Panc1 (cell line): ENCODE measurements around the gene MTOR. TPM values are rescaled to one million over a fixed set of nuclear protein-coding genes. Genes with fewer than 3 reads are reported as not detected.

Experiments used
- ATAC-seq: fragments of 200-7000 bp; cut with Tn5 transposase; 2 replicates; pipeline ENCODE4 v1.9.1; 2020; ENCODE audit warnings: mild to moderate bottlenecking, moderate library complexity
- BruUV-seq: library from RNA; stranded (reverse); fragments of 400-500 nt; replicated peaks from 2 replicates; lab custom pipeline; 2021; lab: Mats Ljungman, UMichigan
- CTCF ChIA-PET: fragments of 300-600 bp; sonication (Branson Sonifier 250); formaldehyde crosslinking; loops from one replicate; lab custom pipeline; 2022; ENCODE audit warnings: antibody characterized with exemption; lab: Charles Lee
- POLR2A ChIA-PET: fragments of 300-600 bp; sonication (Branson Sonifier 250); formaldehyde crosslinking; loops from one replicate; lab custom pipeline; 2022; ENCODE audit warnings: antibody characterized with exemption; lab: Charles Lee
- DNase-seq: peaks from one replicate; pipeline ENCODE4 v3.0.0-alpha.2; 2010; ENCODE audit warnings: low read depth, low spot score
- H3K27ac ChIP-seq: 2 replicates; pipeline ENCODE4 v1.5.1; 2011; ENCODE audit warnings: mild to moderate bottlenecking, low read length, inconsistent platforms
- H3K27me3 ChIP-seq: fragments of 200-500 bp; sonication (Bioruptor generic); 2 replicates; pipeline ENCODE4 v1.6.0; 2014; ENCODE audit warnings: low read length, inconsistent platforms; ENCODE audit not compliant: control insufficient read depth, insufficient read depth
- H3K36me3 ChIP-seq: fragments of 200-500 bp; sonication (Bioruptor generic); 2 replicates; pipeline ENCODE4 v1.5.1; 2014; ENCODE audit warnings: inconsistent platforms, mild to moderate bottlenecking, low read length, moderate library complexity; ENCODE audit not compliant: control insufficient read depth, insufficient read depth
- H3K4me1 ChIP-seq: 2 replicates; pipeline ENCODE4 v1.5.1; 2011; ENCODE audit warnings: inconsistent platforms, mild to moderate bottlenecking, low read length, moderate library complexity; ENCODE audit not compliant: control insufficient read depth, insufficient read depth
- H3K4me3 ChIP-seq, 2 experiments: 2 replicates each; pipeline ENCODE4 v1.5.1; 2011 to 2012; ENCODE audit warnings: low read depth in 2 of 2, low read length in 2 of 2, mild to moderate bottlenecking in 2 of 2, inconsistent platforms in 1 of 2, moderate library complexity in 1 of 2
- H3K9me3 ChIP-seq: fragments of 200-500 bp; sonication (Bioruptor generic); 2 replicates; pipeline ENCODE4 v1.5.1; 2014; ENCODE audit warnings: low read depth, mild to moderate bottlenecking, inconsistent platforms, low read length, moderate library complexity; ENCODE audit not compliant: control insufficient read depth, insufficient read depth
- CTCF ChIP-seq: fragments of 450-650 bp; IDR thresholded peaks from 2 replicates; pipeline ENCODE4 v1.5.1; 2017; ENCODE audit warnings: mild to moderate bottlenecking
- POLR2AphosphoS5 ChIP-seq: IDR thresholded peaks from 2 replicates; pipeline ENCODE4 v1.6.1; 2012; ENCODE audit warnings: mild to moderate bottlenecking, low read depth, low read length, moderate library complexity
- REST ChIP-seq, 2 experiments: IDR thresholded peaks; 2 replicates each; pipeline ENCODE4 v1.6.1; 2011 to 2012; ENCODE audit warnings: low read depth in 2 of 2, control low read depth in 1 of 2, low read length in 1 of 2, mild to moderate bottlenecking in 1 of 2, moderate library complexity in 1 of 2; ENCODE audit not compliant: insufficient read depth in 1 of 2
- SIN3A ChIP-seq: IDR thresholded peaks from 2 replicates; pipeline ENCODE4 v1.6.1; 2012; ENCODE audit warnings: low read depth, mild to moderate bottlenecking, low read length, moderate library complexity, borderline replicate concordance; ENCODE audit not compliant: insufficient read depth
- TCF7L2 ChIP-seq: IDR thresholded peaks from 2 replicates; pipeline ENCODE4 v1.6.1; 2011; ENCODE audit warnings: mild to moderate bottlenecking, low read depth, low read length, inconsistent platforms
- in situ Hi-C: cut with HindIII; loops from 2 replicates; pipeline ENCODE4 v1.10.0; 2016; ENCODE audit warnings: low sequenced_read_pairs, low pct_unique_long_range_greater_than_20kb
- intact Hi-C: fragments of 100-400 bp; cut with micrococcal nuclease; formaldehyde crosslinking; loops from one replicate; pipeline ENCODE4 v1.10.0; 2022; ENCODE audit not compliant: unreplicated experiment
- total RNA-seq: library from RNA; stranded (reverse); gene quantifications from one replicate; pipeline ENCODE4 v1.2.1, GENCODE V29; 2021; ENCODE audit not compliant: unreplicated experiment

MTOR gene
- total RNA-seq, 1 experiment from 2014 or later: 71.2 TPM

- no peak overlapping the region for H3K4me3 ChIP-seq
- ATAC-seq: no peak
- H3K27ac ChIP-seq: peak overlapping the region; percentile 2; the same call in 1 of the 2 replicates
- H3K27me3 ChIP-seq: no peaks in the 10 kb centered on the region
- BruUV-seq: no TSS peak
- intact Hi-C loops: no loop called here
- CTCF ChIA-PET: no interaction called here
- TF ChIP-seq CTCF (no peak), REST (IDR thresholded peaks at IDR 0.05; ENCODE audit: insufficient read depth in 1 of 2, low read depth in 2 of 2, low read length in 1 of 2) (no peak), POLR2AphosphoS5 (no peak), SIN3A (no peak), TCF7L2 (no peak)
- DNase-seq: no peak
- H3K9me3 ChIP-seq: no peaks in the 10 kb centered on the region
- in situ Hi-C loops: no loop called here
- 0 out of 2 replicates have a peak, but pooled peaks cover 2% of the 10 kb centered on the region for H3K36me3 ChIP-seq
- POLR2A ChIA-PET: no interaction called here
- H3K4me1 ChIP-seq: no peaks in the 10 kb centered on the region
Measured at GRCh38 chr1:11187931-11188330, 74.4 kb downstream of the MTOR start.

- DNase-seq: no peak
- Histone ChIP-seq H3K4me1 (peaks cover 2% of the 10 kb centered on the region; the same call in 1 of the 2 replicates), H3K9me3 (no peaks in the 10 kb centered on the region), H3K4me3 (no peak overlapping the region), H3K36me3 (0 out of 2 replicates have a peak, but pooled peaks cover 2% of the 10 kb centered on the region), H3K27me3 (no peaks in the 10 kb centered on the region), H3K27ac (peak overlapping the region; percentile 0; the same call in 1 of the 2 replicates)
- POLR2A ChIA-PET: no interaction called here
- TF ChIP-seq POLR2AphosphoS5: no peak
- TF ChIP-seq SIN3A: no peak
- TF ChIP-seq TCF7L2: no peak
- TF ChIP-seq CTCF: no peak
- no peak for TF ChIP-seq REST (IDR thresholded peaks at IDR 0.05; ENCODE audit: insufficient read depth in 1 of 2, low read depth in 2 of 2, low read length in 1 of 2)
- BruUV-seq: no TSS peak
- CTCF ChIA-PET: interaction anchor here (0.5 kb wide), 1 partner anchor 53 kb away, joined by 3 read pairs; no protein-coding TSS in a partner anchor
- intact Hi-C loops (no loop called here), in situ Hi-C loops (no loop called here)
- ATAC-seq: no peak
Measured at GRCh38 chr1:11187494-11187893, 74.9 kb downstream of the MTOR start.
